GM19397 (cell line): ENCODE measurements around the gene ALKBH6.
"Not testable (repeated sequence)": the region's sequence is repeated elsewhere in the genome, so short reads cannot be mapped to it uniquely, and the experiment has no call there.

Source experiments
- ATAC-seq: cut with Tn5 transposase; IDR thresholded peaks from one replicate; pipeline ENCODE4 v1.9.1; 2021; ENCODE audit warnings: mild to moderate bottlenecking, moderate library complexity; ENCODE audit not compliant: unreplicated experiment

The ALKBH6 gene

GRCh38 chr19:36014012-36014924 is at the start of gene ALKBH6:
Gene ALKBH6, minus strand, starts transcription at chr19:36014213. Its CDS starts 816 bp downstream, at chr19:36013397.
- peak; percentile 97 for ATAC-seq

- ATAC-seq = no peak
These were observed 47.4 kb upstream of the ALKBH6 start for GRCh38 chr19:36061367-36061766.

GRCh38 chr19:36060430-36060829 is 46.4 kb upstream of the ALKBH6 start:
- ATAC-seq = no peak

- no peak for ATAC-seq
These were observed 45.3 kb upstream of the ALKBH6 start for GRCh38 chr19:36059180-36059910.

GRCh38 chr19:36058481-36059179 is 44.6 kb upstream of the ALKBH6 start:
- ATAC-seq = no peak

GRCh38 chr19:36054733-36055686 is 41.0 kb upstream of the ALKBH6 start, which contains the start of gene WDR62:
Gene WDR62, plus strand, starts transcription at chr19:36054897. Its CDS starts 75 bp downstream, at chr19:36054972.
- ATAC-seq = peak; percentile 72

- peak; percentile 83 for ATAC-seq
These were observed 40.2 kb upstream of the ALKBH6 start, which contains the start of gene THAP8 for GRCh38 chr19:36054119-36054732. Gene THAP8, minus strand, starts transcription at chr19:36054285. Its CDS starts 68 bp downstream, at chr19:36054217.

- no peak for ATAC-seq
These were observed 37.6 kb upstream of the ALKBH6 start for GRCh38 chr19:36051637-36052036.

GRCh38 chr19:36051236-36051635 is 37.2 kb upstream of the ALKBH6 start:
- ATAC-seq = no peak

GRCh38 chr19:36049080-36049698 is 35.2 kb upstream of the ALKBH6 start:
- ATAC-seq = no peak

- ATAC-seq = no peak
These were observed 33.8 kb upstream of the ALKBH6 start for GRCh38 chr19:36047835-36048234.

- ATAC-seq = no peak
These were observed 32.5 kb upstream of the ALKBH6 start for GRCh38 chr19:36046443-36047050.

- no peak for ATAC-seq
These were observed 29.9 kb upstream of the ALKBH6 start for GRCh38 chr19:36043952-36044351.

- no peak for ATAC-seq
These were observed 27.8 kb upstream of the ALKBH6 start for GRCh38 chr19:36041831-36042230.

- not testable (repeated sequence) for ATAC-seq
These were observed 27.1 kb upstream of the ALKBH6 start for GRCh38 chr19:36041092-36041491.

GRCh38 chr19:36040495-36040894 is 26.5 kb upstream of the ALKBH6 start:
- no peak for ATAC-seq

- no peak for ATAC-seq
These were observed 18.5 kb upstream of the ALKBH6 start, which contains the start of gene CLIP3 for GRCh38 chr19:36032251-36033104. Gene CLIP3, minus strand, starts transcription at chr19:36032873. Its CDS starts 516 bp downstream, at chr19:36032357.

GRCh38 chr19:36031308-36031707 is 17.3 kb upstream of the ALKBH6 start:
- no peak for ATAC-seq
